K562 (cell line): ENCODE results near the gene LENEP. TPM values are rescaled to one million over a fixed set of nuclear protein-coding genes. Genes with fewer than 3 reads are reported as not detected.
A peak's percentile ranks its signal among the peaks of the same experiment; 100 is the strongest.

Source experiments
- ARNT ChIP-seq, 2 experiments: fragments of 450-650 bp; IDR thresholded peaks; 2 replicates each; pipeline ENCODE4 v1.6.1; 2016; ENCODE audit warnings: mild to moderate bottlenecking in 1 of 2
- BHLHE40 ChIP-seq: IDR thresholded peaks from 2 replicates; pipeline ENCODE4 v1.6.1; 2011; ENCODE audit warnings: low read length, improper control_type of control experiment
- CBFA2T2 ChIP-seq: fragments of 450-650 bp; conservative IDR thresholded peaks from 2 replicates; pipeline ENCODE4 v1.6.1; 2017; ENCODE audit warnings: mild to moderate bottlenecking
- ETV1 ChIP-seq: fragments of 450-650 bp; conservative IDR thresholded peaks from 2 replicates; pipeline ENCODE4 v1.6.1; 2016; ENCODE audit warnings: missing genetic modification characterization, control low read depth, low read depth, missing compliant biosample characterization
- HDAC1 ChIP-seq, 2 experiments: fragments of 450-650 bp; IDR thresholded peaks; 2 replicates each; pipeline ENCODE4 v1.6.1; 2016 to 2017; ENCODE audit warnings: inconsistent platforms in 1 of 2, mild to moderate bottlenecking in 1 of 2, moderate library complexity in 1 of 2
- MBD2 ChIP-seq: sonication (generic); IDR thresholded peaks from 2 replicates; pipeline ENCODE4 v1.6.1; 2016; ENCODE audit warnings: low read depth, borderline replicate concordance
- MTA2 ChIP-seq: fragments of 450-650 bp; IDR thresholded peaks from 2 replicates; pipeline ENCODE4 v1.6.1; 2016; ENCODE audit warnings: low read depth
- NCOA1 ChIP-seq: fragments of 450-650 bp; IDR thresholded peaks from 2 replicates; pipeline ENCODE4 v1.6.1; 2016; ENCODE audit warnings: low read depth
- NFYB ChIP-seq: IDR thresholded peaks from 2 replicates; pipeline ENCODE4 v1.6.1; 2011; ENCODE audit warnings: mild to moderate bottlenecking, moderate library complexity; ENCODE audit not compliant: insufficient read length; ENCODE audit errors: extremely low read depth
- NONO ChIP-seq, 2 experiments: fragments of 200-400 bp in 1 of 2; fragments of 450-650 bp in 1 of 2; formaldehyde crosslinking in 1 of 2; IDR thresholded peaks; 2 replicates each; pipeline ENCODE4 v1.6.1; 2017; ENCODE audit warnings: low read depth in 2 of 2, mild to moderate bottlenecking in 2 of 2, moderate library complexity in 2 of 2, low read length in 1 of 2
- OTX1 ChIP-seq: fragments of 450-650 bp; formaldehyde crosslinking; IDR thresholded peaks from 2 replicates; pipeline ENCODE4 v1.4.0; 2022; ENCODE audit warnings: mild to moderate bottlenecking
- SMARCA4 ChIP-seq: fragments of 450-650 bp; IDR thresholded peaks from 2 replicates; pipeline ENCODE4 v1.6.1; 2016
- ZNF197 ChIP-seq: fragments of 200-800 bp; sonication (Bioruptor generic); IDR thresholded peaks from 2 replicates; pipeline ENCODE4 v1.6.1; 2016; ENCODE audit warnings: low read depth, missing genetic modification characterization, missing compliant biosample characterization
- polyA plus RNA-seq, 8 experiments: library from polyadenylated mRNA; depleted of rRNA in 4 of 8; stranded (reverse) in 5 of 8; unstranded in 3 of 8; fragments of >200 nt; fragmentation: Nextera tagmentation in 2 of 8; fragmentation: Illumina TruSeq in 1 of 8; extraction: Ambion mirVana in 2 of 8; extraction: Trizol in 1 of 8; gene quantifications; 2 replicates each; pipeline versions ENCODE4 v1.2.1 to v1.2.3, GENCODE V29; 2011 to 2014; ENCODE audit warnings: inconsistent platforms in 1 of 8, missing spikeins in 1 of 8
- total RNA-seq, 7 experiments: library from RNA; depleted of rRNA in 6 of 7; stranded (reverse); fragments of >200 nt in 6 of 7; fragmentation: Illumina TruSeq in 2 of 7; extraction: Trizol in 2 of 7; gene quantifications; 2 replicates each; pipeline versions ENCODE4 v1.2.1 to v1.2.3, GENCODE V29; 2011 to 2021; ENCODE audit warnings: low replicate concordance in 1 of 7
- TF ChIP-seq, protein P1 (sequence below): fragments of 200-800 bp; sonication (Bioruptor generic); IDR thresholded peaks from 2 replicates; pipeline ENCODE4 v1.6.1; 2017; ENCODE audit warnings: missing genetic modification characterization, missing compliant biosample characterization
- TF ChIP-seq, protein P2 (sequence below): fragments of 250-450 bp; sonication (Bioruptor Pico); IDR thresholded peaks from 2 replicates; pipeline ENCODE4 v1.8.0; 2022; ENCODE audit warnings: inconsistent platforms
- TF ChIP-seq, protein P3 (sequence below): sonication (generic); formaldehyde crosslinking; IDR thresholded peaks from 2 replicates; pipeline ENCODE4 v1.8.0; 2022; ENCODE audit warnings: mild to moderate bottlenecking, missing genetic modification reagents

Gene LENEP
- total and polyA plus RNA-seq, 9 of the 15 experiments (the other 6 are each of a cell fraction or from before 2014, with no cell fraction given): 0.23 to 0.87 (median 0.67) TPM; not detected in 5

DNA sequence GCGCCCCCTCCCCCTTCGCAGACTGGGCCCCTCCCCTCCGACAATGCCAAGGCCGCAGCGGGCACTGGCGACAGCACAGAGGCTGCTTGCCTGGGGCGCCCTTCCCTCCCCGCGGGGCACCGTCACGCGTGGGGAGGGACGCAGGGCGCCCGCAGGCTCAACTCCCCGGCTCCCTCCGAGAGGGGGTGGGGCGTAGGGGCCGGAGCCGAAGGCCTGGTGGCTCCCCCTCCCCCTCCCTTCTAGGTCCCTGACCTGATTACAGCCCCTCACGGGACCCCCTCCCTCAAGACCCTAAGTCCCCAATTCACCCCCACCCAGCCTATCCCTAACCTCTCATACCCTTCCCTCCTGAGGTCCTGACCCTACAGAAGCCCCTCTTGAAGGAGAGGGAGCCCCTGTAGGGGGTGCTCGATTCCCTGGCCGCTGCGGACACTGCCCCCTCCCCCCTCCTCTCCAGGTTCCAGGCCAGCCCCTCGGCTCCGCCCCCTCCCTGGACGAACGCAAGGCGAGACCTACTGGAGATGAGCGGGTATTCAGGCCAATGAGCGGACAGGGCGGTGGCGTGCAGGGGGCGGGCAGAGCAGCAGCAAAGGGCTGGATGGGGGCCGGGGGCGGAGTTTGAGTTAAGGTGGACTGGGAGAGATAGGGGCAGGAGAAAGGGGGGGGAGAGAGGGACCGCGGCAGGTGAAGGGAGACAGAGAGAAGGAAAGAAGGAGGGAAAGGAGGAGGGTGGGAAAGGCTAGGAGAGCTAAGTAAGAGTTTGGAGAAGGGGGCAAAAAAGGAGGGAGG is 8.5 kb downstream of the LENEP start (continued):
- TF ChIP-seq, protein P1, sequence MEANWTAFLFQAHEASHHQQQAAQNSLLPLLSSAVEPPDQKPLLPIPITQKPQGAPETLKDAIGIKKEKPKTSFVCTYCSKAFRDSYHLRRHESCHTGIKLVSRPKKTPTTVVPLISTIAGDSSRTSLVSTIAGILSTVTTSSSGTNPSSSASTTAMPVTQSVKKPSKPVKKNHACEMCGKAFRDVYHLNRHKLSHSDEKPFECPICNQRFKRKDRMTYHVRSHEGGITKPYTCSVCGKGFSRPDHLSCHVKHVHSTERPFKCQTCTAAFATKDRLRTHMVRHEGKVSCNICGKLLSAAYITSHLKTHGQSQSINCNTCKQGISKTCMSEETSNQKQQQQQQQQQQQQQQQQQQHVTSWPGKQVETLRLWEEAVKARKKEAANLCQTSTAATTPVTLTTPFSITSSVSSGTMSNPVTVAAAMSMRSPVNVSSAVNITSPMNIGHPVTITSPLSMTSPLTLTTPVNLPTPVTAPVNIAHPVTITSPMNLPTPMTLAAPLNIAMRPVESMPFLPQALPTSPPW (CRISPR knock-in tag): peak; percentile 81
- TF ChIP-seq MBD2 (peak; percentile 93; the same call in 1 of the 2 replicates), BHLHE40 (peak; percentile 97), HDAC1 (IDR thresholded peaks at IDR 0.05) (peak in 1 of 2 experiments; percentile 81; a peak in 2 of 4 replicates), CBFA2T2 (no peak), OTX1 (CRISPR knock-in tag) (peak; percentile 96), ETV1 (tag) (0 out of 2 replicates have a peak, but pooled peaks have one; percentile 6), NCOA1 (no peak; the same call in 1 of the 2 replicates), ZNF197 (CRISPR knock-in tag) (peak; percentile 15; the same call in 1 of the 2 replicates), NONO (IDR thresholded peaks at IDR 0.05; ENCODE audit: low read depth in 2 of 2, low read length in 1 of 2) (0 out of 4 replicates have a peak, but pooled peaks of 1 of the 2 experiments have one; percentile 65), ARNT (IDR thresholded peaks at IDR 0.05) (peak; percentile 65 to 68; a peak in 1 of 4 replicates), MTA2 (peak; percentile 52), NFYB (peak; percentile 90), SMARCA4 (peak; percentile 75)
- TF ChIP-seq, protein P2, sequence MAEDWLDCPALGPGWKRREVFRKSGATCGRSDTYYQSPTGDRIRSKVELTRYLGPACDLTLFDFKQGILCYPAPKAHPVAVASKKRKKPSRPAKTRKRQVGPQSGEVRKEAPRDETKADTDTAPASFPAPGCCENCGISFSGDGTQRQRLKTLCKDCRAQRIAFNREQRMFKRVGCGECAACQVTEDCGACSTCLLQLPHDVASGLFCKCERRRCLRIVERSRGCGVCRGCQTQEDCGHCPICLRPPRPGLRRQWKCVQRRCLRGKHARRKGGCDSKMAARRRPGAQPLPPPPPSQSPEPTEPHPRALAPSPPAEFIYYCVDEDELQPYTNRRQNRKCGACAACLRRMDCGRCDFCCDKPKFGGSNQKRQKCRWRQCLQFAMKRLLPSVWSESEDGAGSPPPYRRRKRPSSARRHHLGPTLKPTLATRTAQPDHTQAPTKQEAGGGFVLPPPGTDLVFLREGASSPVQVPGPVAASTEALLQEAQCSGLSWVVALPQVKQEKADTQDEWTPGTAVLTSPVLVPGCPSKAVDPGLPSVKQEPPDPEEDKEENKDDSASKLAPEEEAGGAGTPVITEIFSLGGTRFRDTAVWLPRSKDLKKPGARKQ: no peak
- TF ChIP-seq, protein P3, sequence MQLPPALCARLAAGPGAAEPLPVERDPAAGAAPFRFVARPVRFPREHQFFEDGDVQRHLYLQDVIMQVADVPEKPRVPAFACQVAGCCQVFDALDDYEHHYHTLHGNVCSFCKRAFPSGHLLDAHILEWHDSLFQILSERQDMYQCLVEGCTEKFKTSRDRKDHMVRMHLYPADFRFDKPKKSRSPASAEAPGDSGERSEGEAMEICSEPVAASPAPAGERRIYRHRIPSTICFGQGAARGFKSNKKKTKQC (CRISPR knock-in tag): no peak
